GM12878 (cell line): ENCODE results near the gene FGFR4. TPM values are rescaled to one million over a fixed set of nuclear protein-coding genes. Genes with fewer than 3 reads are reported as not detected.

Experiments
- ATAC-seq: fragments of 200-7000 bp; cut with Tn5 transposase; 3 replicates; pipeline ENCODE4 v1.9.1; 2020; ENCODE audit warnings: mild to moderate bottlenecking, moderate library complexity
- BruUV-seq: library from RNA; stranded (reverse); fragments of 400-500 nt; replicated peaks from 2 replicates; lab custom pipeline; 2021; lab: Mats Ljungman, UMichigan
- CTCF ChIA-PET: fragments of 300-600 bp; sonication (Branson Sonifier 250); formaldehyde crosslinking; extraction: SDS; loops from one replicate; lab custom pipeline; 2021; ENCODE audit warnings: inconsistent platforms; lab: Yijun Ruan, JAX
- POLR2A ChIA-PET: fragments of 350-600 bp; formaldehyde crosslinking; extraction: SDS; loops from one replicate; lab custom pipeline; 2021; ENCODE audit warnings: inconsistent platforms; lab: Charles Lee
- RAD21 ChIA-PET: fragments of 300-600 bp; sonication (Branson Sonifier 250); formaldehyde crosslinking; loops from one replicate; lab custom pipeline; 2023; ENCODE audit warnings: antibody characterized with exemption; ENCODE audit not compliant: unreplicated experiment; lab: Charles Lee
- SMC1A ChIA-PET: fragments of 300-600 bp; sonication (Branson Sonifier 250); formaldehyde crosslinking; loops from one replicate; lab custom pipeline; 2023; ENCODE audit not compliant: unreplicated experiment, uncharacterized antibody; lab: Charles Lee
- DNase-seq: peaks from one replicate; pipeline ENCODE4 v3.0.0-alpha.2; 2011; ENCODE audit warnings: low read depth, low spot score
- FAIRE-seq: peaks from 3 replicates; lab custom pipeline; 2011; peaks lifted over from hg19 to GRCh38; lab: Jason Lieb, UNC
- H2AFZ ChIP-seq: 2 replicates; pipeline ENCODE4 v1.6.0; 2011; ENCODE audit warnings: low read depth, low read length, control low read depth; ENCODE audit not compliant: control insufficient read depth
- H3K27ac ChIP-seq: 2 replicates; pipeline ENCODE4 v1.5.1; 2011; ENCODE audit warnings: control low read depth; ENCODE audit not compliant: control insufficient read depth, insufficient read depth
- H3K27me3 ChIP-seq, 2 experiments: replicated peaks in 1 of 2; 2 replicates each; pipeline versions ENCODE4 v1.6.0 to v1.6.1; 2011; ENCODE audit warnings: low read length in 1 of 2; ENCODE audit not compliant: control insufficient read depth in 2 of 2, insufficient read depth in 2 of 2
- H3K36me3 ChIP-seq, 2 experiments: 2 replicates each; pipeline ENCODE4 v1.5.1; 2011; ENCODE audit warnings: low read length in 1 of 2; ENCODE audit not compliant: control insufficient read depth in 2 of 2, insufficient read depth in 2 of 2
- H3K4me1 ChIP-seq: 2 replicates; pipeline ENCODE4 v1.6.1; 2011; ENCODE audit warnings: mild to moderate bottlenecking, low read length, moderate library complexity, mixed read lengths; ENCODE audit not compliant: control insufficient read depth, insufficient read depth
- H3K4me2 ChIP-seq: 2 replicates; pipeline ENCODE4 v1.6.0; 2011; ENCODE audit warnings: control low read depth; ENCODE audit not compliant: control insufficient read depth, insufficient read depth
- H3K4me3 ChIP-seq: fragments of 200-600 bp; sonication (generic); 2 replicates; pipeline ENCODE4 v1.5.1; 2016
- H3K79me2 ChIP-seq: 2 replicates; pipeline ENCODE4 v1.6.0; 2011; ENCODE audit warnings: low read length; ENCODE audit not compliant: control insufficient read depth, insufficient read depth
- H3K9ac ChIP-seq: 2 replicates; pipeline ENCODE4 v1.8.0; 2011; ENCODE audit warnings: low read length, control low read depth, mixed read lengths; ENCODE audit not compliant: control insufficient read depth, insufficient read depth
- H3K9me3 ChIP-seq: replicated peaks from 3 replicates; pipeline ENCODE4 v1.5.1; 2011; ENCODE audit warnings: mild to moderate bottlenecking, low read length; ENCODE audit not compliant: control insufficient read depth, insufficient read depth
- H4K20me1 ChIP-seq: 2 replicates; pipeline ENCODE4 v1.6.0; 2011; ENCODE audit not compliant: control insufficient read depth, insufficient read depth
- CUX1 ChIP-seq: IDR thresholded peaks from 2 replicates; pipeline ENCODE4 v1.6.1; 2012; ENCODE audit warnings: improper control_type of control experiment, low read depth, low read length; ENCODE audit not compliant: insufficient replicate concordance
- DPF2 ChIP-seq: fragments of 450-650 bp; IDR thresholded peaks from 2 replicates; pipeline ENCODE4 v1.6.1; 2017; ENCODE audit warnings: mild to moderate bottlenecking
- E2F4 ChIP-seq: IDR thresholded peaks from 2 replicates; pipeline ENCODE4 v1.6.1; 2012; ENCODE audit warnings: low read depth, low read length, improper control_type of control experiment
- ESRRA ChIP-seq: IDR thresholded peaks from 2 replicates; pipeline ENCODE4 v1.6.1; 2012; ENCODE audit warnings: mild to moderate bottlenecking, low read length, improper control_type of control experiment
- FOXK2 ChIP-seq: fragments of 450-650 bp; IDR thresholded peaks from 2 replicates; pipeline ENCODE4 v1.6.1; 2017; ENCODE audit warnings: mild to moderate bottlenecking, moderate library complexity
- FOXM1 ChIP-seq: IDR thresholded peaks from 2 replicates; pipeline ENCODE4 v1.6.1; 2012; ENCODE audit warnings: low read depth, mild to moderate bottlenecking, inconsistent platforms, low read length, moderate library complexity
- HDAC2 ChIP-seq: fragments of 200-600 bp; sonication (generic); IDR thresholded peaks from 2 replicates; pipeline ENCODE4 v1.6.1; 2017
- WGBS: methylation state at CpG from one replicate; pipeline ENCODE4 v1.1.6; 2016; ENCODE audit warnings: low lambda C conversion rate; ENCODE audit not compliant: insufficient replicate concordance, insufficient coverage; ENCODE audit errors: missing lambda C conversion rate; 5-methylcytosine and 5-hydroxymethylcytosine counted together
- in situ Hi-C: fragments of 300-500 bp; cut with MboI; formaldehyde crosslinking; loops from 9 replicates; pipeline ENCODE4 v1.14.3; 2018; ENCODE audit warnings: mixed read lengths
- intact Hi-C: fragments of 100-400 bp; cut with micrococcal nuclease; formaldehyde crosslinking; loops from one replicate; pipeline ENCODE4 v1.14.2; 2022; ENCODE audit not compliant: unreplicated experiment
- polyA plus RNA-seq, 11 experiments: library from polyadenylated mRNA; depleted of rRNA in 4 of 11; unstranded in 6 of 11; stranded (reverse) in 5 of 11; fragments of >200 nt; fragmentation: Nextera tagmentation in 4 of 11; fragmentation: Illumina TruSeq in 1 of 11; extraction: Ambion mirVana in 4 of 11; extraction: Trizol in 1 of 11; gene quantifications; 1 replicate in 1 of 11; 2 replicates in 10 of 11; pipeline versions ENCODE4 v1.2.1 to v1.2.3, GENCODE V29; 2011 to 2016; ENCODE audit warnings: inconsistent platforms in 2 of 11, missing spikeins in 2 of 11, low read depth in 1 of 11
- total RNA-seq, 4 experiments: library from RNA; depleted of rRNA in 3 of 4; stranded (reverse); fragments of >200 nt in 3 of 4; fragmentation: Illumina TruSeq in 1 of 4; extraction: Trizol in 1 of 4; gene quantifications; 2 replicates each; pipeline versions ENCODE4 v1.2.1 to v1.2.3, GENCODE V29; 2013 to 2021
- TF ChIP-seq, protein P1 (sequence below): fragments of 450-650 bp; IDR thresholded peaks from 2 replicates; pipeline ENCODE4 v1.6.1; 2016; ENCODE audit warnings: mild to moderate bottlenecking

FGFR4 gene
- total and polyA plus RNA-seq, 10 of the 15 experiments (the other 5 are each of a cell fraction or from before 2014, with no cell fraction given): 0.17 to 0.77 (median 0.28) TPM; not detected in 5

- no peaks in the 10 kb centered on the region for H3K36me3 ChIP-seq
- no peaks in the 10 kb centered on the region for H3K9me3 ChIP-seq
- no peak overlapping the region for H2AFZ ChIP-seq
- no peak for TF ChIP-seq DPF2
- no peak for TF ChIP-seq FOXM1
- TF ChIP-seq, protein P1, sequence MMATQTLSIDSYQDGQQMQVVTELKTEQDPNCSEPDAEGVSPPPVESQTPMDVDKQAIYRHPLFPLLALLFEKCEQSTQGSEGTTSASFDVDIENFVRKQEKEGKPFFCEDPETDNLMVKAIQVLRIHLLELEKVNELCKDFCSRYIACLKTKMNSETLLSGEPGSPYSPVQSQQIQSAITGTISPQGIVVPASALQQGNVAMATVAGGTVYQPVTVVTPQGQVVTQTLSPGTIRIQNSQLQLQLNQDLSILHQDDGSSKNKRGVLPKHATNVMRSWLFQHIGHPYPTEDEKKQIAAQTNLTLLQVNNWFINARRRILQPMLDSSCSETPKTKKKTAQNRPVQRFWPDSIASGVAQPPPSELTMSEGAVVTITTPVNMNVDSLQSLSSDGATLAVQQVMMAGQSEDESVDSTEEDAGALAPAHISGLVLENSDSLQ: peak; percentile 12; the same call in 1 of the 2 replicates
- ATAC-seq (no peak), DNase-seq (no peak), FAIRE-seq (no peak)
- ChIA-PET RAD21 (interaction anchor here (4.2 kb wide), 1 partner anchor 12 kb away, joined by 17 read pairs; no protein-coding TSS in a partner anchor), CTCF (interaction anchor here (1.1 to 3.5 kb wide), 3 partner anchors 11 to 28 kb away, joined by 3 to 30 read pairs (median 13); no protein-coding TSS in a partner anchor), SMC1A (interaction anchor here (1.3 to 2.6 kb wide), 2 partner anchors 12 to 29 kb away, joined by 3 to 10 read pairs; no protein-coding TSS in a partner anchor), POLR2A (no interaction called here)
- no peaks in the 10 kb centered on the region for H3K79me2 ChIP-seq
- H4K20me1 ChIP-seq: no peaks in the 10 kb centered on the region
- intact Hi-C loops (no loop called here), in situ Hi-C loops (no loop called here)
- peaks cover 0 to 4% of the 10 kb centered on the region in 2 experiments; a peak in 3 of 4 replicates for H3K27me3 ChIP-seq
- no peak overlapping the region for H3K27ac ChIP-seq
- 0 out of 2 replicates have a peak, but pooled peaks cover 2% of the 10 kb centered on the region for H3K4me1 ChIP-seq
- no peak overlapping the region for H3K9ac ChIP-seq
- H3K4me3 ChIP-seq: no peak overlapping the region
- no TSS peak for BruUV-seq
- 28% methylated on average over 4 of the region's 4 CpGs for WGBS
- no peak overlapping the region for H3K4me2 ChIP-seq
These were observed 3.4 kb upstream of the FGFR4 start for GRCh38 chr5:177083357-177083756.

GRCh38 chr5:177084175-177084574 is 2.5 kb upstream of the FGFR4 start:
- Histone ChIP-seq H3K27me3 (peaks cover 0 to 4% of the 10 kb centered on the region in 2 experiments; a peak in 3 of 4 replicates), H3K9ac (no peak overlapping the region), H3K4me3 (no peak overlapping the region), H3K27ac (no peak overlapping the region), H3K36me3 (no peaks in the 10 kb centered on the region), H3K79me2 (no peaks in the 10 kb centered on the region), H3K4me2 (no peak overlapping the region), H4K20me1 (no peaks in the 10 kb centered on the region), H2AFZ (no peak overlapping the region), H3K9me3 (no peaks in the 10 kb centered on the region), H3K4me1 (0 out of 2 replicates have a peak, but pooled peaks cover 2% of the 10 kb centered on the region)
- in situ Hi-C loops: no loop called here
- DNase-seq (no peak), ATAC-seq (no peak), FAIRE-seq (no peak)
- intact Hi-C loops: no loop called here
- ChIA-PET RAD21 (interaction anchor here (1.1 to 4.2 kb wide), 2 partner anchors 13 to 29 kb away, joined by 3 to 17 read pairs; no protein-coding TSS in a partner anchor), POLR2A (no interaction called here), SMC1A (interaction anchor here (0.8 to 2.6 kb wide), 3 partner anchors 13 to 28 kb away, joined by 3 to 10 read pairs (median 3); no protein-coding TSS in a partner anchor), CTCF (interaction anchor here (1.1 to 3.5 kb wide), 3 partner anchors 11 to 27 kb away, joined by 3 to 30 read pairs (median 13); no protein-coding TSS in a partner anchor)
- 41% methylated on average over 4 of the region's 4 CpGs for WGBS
- no TSS peak for BruUV-seq
- no peak for TF ChIP-seq ESRRA
- no peak for TF ChIP-seq HDAC2
- no peak for TF ChIP-seq E2F4
- no peak for TF ChIP-seq CUX1
- TF ChIP-seq FOXK2: no peak
